Stimulated activated naive CD8-positive, alpha-beta T cell treated with anti-CD3 and anti-CD28 coated beads, Interleukin-15, Interleukin-2, amounts not matched to agents 100 U/mL and 50 U/mL, for 24 hours (primary cell): Measurements from ENCODE around the gene MKX.
"Not testable (repeated sequence)": the region's sequence is repeated elsewhere in the genome, so short reads cannot be mapped to it uniquely, and the experiment has no call there.

Experiments
- ATAC-seq: fragments of 150-1000 bp; cut with Tn5 transposase; one replicate; pipeline ENCODE4 v1.10.0; 2021
- DNase-seq: peaks from one replicate; pipeline ENCODE4 v3.0.0; 2021

The MKX gene

GRCh38 chr10:27692663-27693062, 53.0 kb downstream of the MKX start:
- DNase-seq (no peak), ATAC-seq (no peak)

GRCh38 chr10:27688991-27689390, 56.6 kb downstream of the MKX start:
- DNase-seq (no peak), ATAC-seq (no peak)

GRCh38 chr10:27688276-27688675, 57.3 kb downstream of the MKX start:
- ATAC-seq, result no peak
- DNase-seq, result no peak

- DNase-seq (no peak), ATAC-seq (no peak)
Measured at GRCh38 chr10:27687743-27688142, 57.9 kb downstream of the MKX start.

GRCh38 chr10:27687326-27687725, 58.3 kb downstream of the MKX start:
- no peak for ATAC-seq
- DNase-seq, result no peak

- no peak for ATAC-seq
- DNase-seq, result no peak
Measured at GRCh38 chr10:27685681-27686080, 59.9 kb downstream of the MKX start.

- DNase-seq, result no peak
- ATAC-seq, result no peak
Measured at GRCh38 chr10:27683226-27683625, 62.4 kb downstream of the MKX start.

- ATAC-seq, DNase-seq: not testable (repeated sequence)
Measured at GRCh38 chr10:27681795-27682194, 63.8 kb downstream of the MKX start.

GRCh38 chr10:27680691-27681605, 64.7 kb downstream of the MKX start:
- no peak for DNase-seq
- ATAC-seq, result peak; percentile 59

- DNase-seq, result no peak
- no peak for ATAC-seq
Measured at GRCh38 chr10:27680006-27680557, 65.5 kb downstream of the MKX start.

- ATAC-seq (no peak), DNase-seq (no peak)
Measured at GRCh38 chr10:27679369-27679912, 66.2 kb downstream of the MKX start.

- DNase-seq (no peak), ATAC-seq (no peak)
Measured at GRCh38 chr10:27678166-27678565, 67.5 kb downstream of the MKX start.

GRCh38 chr10:27673065-27673464, 72.6 kb downstream of the MKX start:
- DNase-seq (no peak), ATAC-seq (no peak)

- DNase-seq (no peak), ATAC-seq (no peak)
Measured at GRCh38 chr10:27671821-27672220, 73.8 kb downstream of the MKX start.

GRCh38 chr10:27664461-27664860, 81.2 kb downstream of the MKX start:
- no peak for ATAC-seq
- no peak for DNase-seq

GRCh38 chr10:27663621-27664020, 82.0 kb downstream of the MKX start:
- ATAC-seq (no peak), DNase-seq (no peak)

GRCh38 chr10:27661514-27662286, 83.9 kb downstream of the MKX start:
- ATAC-seq, result no peak
- DNase-seq, result no peak

- no peak for DNase-seq
- no peak for ATAC-seq
Measured at GRCh38 chr10:27660711-27661110, 84.9 kb downstream of the MKX start.

GRCh38 chr10:27660268-27660667, 85.4 kb downstream of the MKX start:
- no peak for ATAC-seq
- DNase-seq, result no peak

- ATAC-seq, result no peak
- no peak for DNase-seq
Measured at GRCh38 chr10:27659786-27660185, 85.8 kb downstream of the MKX start.

- no peak for ATAC-seq
Measured at GRCh38 chr10:27658788-27659187, 86.8 kb downstream of the MKX start.

GRCh38 chr10:27655296-27655695, 90.3 kb downstream of the MKX start:
- DNase-seq, result no peak
- ATAC-seq, result no peak

More at GRCh38 chr10:27658788-27659187, 86.8 kb downstream of the MKX start:
- DNase-seq, result no peak

- DNase-seq, result no peak
- no peak for ATAC-seq
Measured at GRCh38 chr10:27654284-27654683, 91.3 kb downstream of the MKX start.
